GM12878 (cell line): ENCODE data around the gene MBIP.

ENCODE experiments used
- BMI1 ChIP-seq: fragments of 450-650 bp; IDR thresholded peaks from 2 replicates; pipeline ENCODE4 v1.6.1; 2016; ENCODE audit warnings: mild to moderate bottlenecking, moderate library complexity, borderline replicate concordance
- CREB1 ChIP-seq: IDR thresholded peaks from 2 replicates; pipeline ENCODE4 v1.6.1; 2012; ENCODE audit warnings: low read depth, mild to moderate bottlenecking, inconsistent platforms
- CTCF ChIP-seq, 3 experiments: IDR thresholded peaks in 2 of 3; conservative IDR thresholded peaks in 1 of 3; 2 replicates each; pipeline ENCODE4 v1.5.1; 2011; ENCODE audit warnings: low read depth in 3 of 3, low read length in 3 of 3, mild to moderate bottlenecking in 3 of 3, control low read depth in 2 of 3, moderate library complexity in 2 of 3, inconsistent platforms in 1 of 3, mixed read lengths in 1 of 3; ENCODE audit not compliant: control insufficient read depth in 2 of 3, insufficient read depth in 1 of 3; ENCODE audit errors: extremely low read depth in 1 of 3
- EP300 ChIP-seq, 2 experiments: fragments of 150-350 bp in 1 of 2; IDR thresholded peaks; 2 replicates each; pipeline ENCODE4 v1.6.1; 2011 to 2012; ENCODE audit warnings: low read depth in 2 of 2, low read length in 2 of 2, borderline replicate concordance in 1 of 2, improper control_type of control experiment in 1 of 2, inconsistent platforms in 1 of 2; ENCODE audit not compliant: control insufficient read depth in 1 of 2
- POLR2A ChIP-seq: IDR thresholded peaks from 2 replicates; pipeline ENCODE4 v1.6.1; 2011; ENCODE audit warnings: low read depth, mild to moderate bottlenecking, low read length
- POLR2AphosphoS2 ChIP-seq: IDR thresholded peaks from 2 replicates; pipeline ENCODE4 v1.6.1; 2011; ENCODE audit warnings: low read depth, mild to moderate bottlenecking, low read length, improper control_type of control experiment, moderate library complexity
- SIN3A ChIP-seq: IDR thresholded peaks from 2 replicates; pipeline ENCODE4 v1.6.1; 2012; ENCODE audit warnings: low read depth, low read length, improper control_type of control experiment
- SMARCA5 ChIP-seq: fragments of 450-650 bp; IDR thresholded peaks from 2 replicates; pipeline ENCODE4 v1.6.1; 2017; ENCODE audit warnings: mild to moderate bottlenecking
- SP1 ChIP-seq: IDR thresholded peaks from one replicate; pipeline ENCODE4 v1.6.1; 2011; ENCODE audit warnings: low read depth, low read length
- ZNF24 ChIP-seq: fragments of 450-650 bp; IDR thresholded peaks from 2 replicates; pipeline ENCODE4 v1.6.1; 2017; ENCODE audit warnings: antibody characterized with exemption, mild to moderate bottlenecking

- TF ChIP-seq BMI1 (no peak), SP1 (no peak), CTCF (IDR thresholded peaks at IDR 0.05 in 2 of 3, conservative IDR thresholded peaks at IDR 0.05 in 1 of 3; ENCODE audit: control insufficient read depth in 2 of 3, extremely low read depth in 1 of 3, insufficient read depth in 1 of 3, low read depth in 3 of 3, low read length in 3 of 3) (no peak), EP300 (IDR thresholded peaks at IDR 0.05; ENCODE audit: borderline replicate concordance in 1 of 2, control insufficient read depth in 1 of 2, low read depth in 2 of 2, low read length in 2 of 2) (no peak), POLR2AphosphoS2 (no peak), SMARCA5 (no peak), ZNF24 (no peak), SIN3A (no peak), POLR2A (no peak), CREB1 (no peak)
Observed at GRCh38 chr14:36304895-36305294, 15.5 kb downstream of the MBIP start.
